NCI-H2196 (cell line): Measurements from ENCODE around the gene FZD7.

ENCODE experiments used
- DNase-seq: peaks from one replicate; lab custom pipeline; 2025; ENCODE audit not compliant: unreplicated experiment; lab: John Stamatoyannopoulos, UW

FZD7 gene

GRCh38 chr2:202033317-202034248 lies at the start of gene FZD7:
Gene FZD7, plus strand, starts transcription at chr2:202033855. Its CDS starts 793 bp downstream, at chr2:202034648.
- peak; percentile 81 for DNase-seq

GRCh38 chr2:201984333-201984732 lies 49.3 kb upstream of the FZD7 start:
- DNase-seq = no peak

- no peak for DNase-seq
These were observed 48.7 kb upstream of the FZD7 start for GRCh38 chr2:201984800-201985525.

- no peak for DNase-seq
These were observed 47.8 kb upstream of the FZD7 start for GRCh38 chr2:201985728-201986462.

GRCh38 chr2:201986463-201986735 lies 47.3 kb upstream of the FZD7 start:
- DNase-seq = no peak

- DNase-seq = no peak
These were observed 46.2 kb upstream of the FZD7 start for GRCh38 chr2:201987426-201987825.

GRCh38 chr2:201990069-201990468 lies 43.6 kb upstream of the FZD7 start:
- no peak for DNase-seq

- DNase-seq = no peak
These were observed 40.7 kb upstream of the FZD7 start for GRCh38 chr2:201992960-201993359.

GRCh38 chr2:201994973-201995638 lies 38.5 kb upstream of the FZD7 start:
- no peak for DNase-seq

GRCh38 chr2:201996006-201996405 lies 37.6 kb upstream of the FZD7 start:
- no peak for DNase-seq

GRCh38 chr2:201996679-201997314 lies 36.9 kb upstream of the FZD7 start:
- DNase-seq = no peak

GRCh38 chr2:201999279-201999678 lies 34.4 kb upstream of the FZD7 start:
- DNase-seq = no peak

GRCh38 chr2:202001826-202002225 lies 31.8 kb upstream of the FZD7 start:
- DNase-seq = no peak

- DNase-seq = no peak
These were observed 31.3 kb upstream of the FZD7 start for GRCh38 chr2:202002381-202002780.

- DNase-seq = no peak
These were observed 28.3 kb upstream of the FZD7 start for GRCh38 chr2:202005272-202005887.

- DNase-seq = no peak
These were observed 27.4 kb upstream of the FZD7 start for GRCh38 chr2:202006301-202006700.

- no peak for DNase-seq
These were observed 26.4 kb upstream of the FZD7 start for GRCh38 chr2:202007015-202007982.

GRCh38 chr2:202007983-202008354 lies 25.7 kb upstream of the FZD7 start:
- DNase-seq = no peak

GRCh38 chr2:202009019-202009481 lies 24.6 kb upstream of the FZD7 start:
- DNase-seq = no peak
